Stimulated activated CD4-positive, alpha-beta T cell treated with anti-CD3 and anti-CD28 coated beads, TNF-alpha, amount 100 ng/mL, for 1 hour (primary cell): ENCODE measurements around the gene MRPL40.

Source experiments
- DNase-seq, 3 donors: peaks; one replicate each; pipeline ENCODE4 v3.0.0-alpha.2; 2020; ENCODE audit warnings: low read depth in 3 of 3, low spot score in 1 of 3

The MRPL40 gene

GRCh38 chr22:19432133-19432851, at the start of gene MRPL40:
TSS of gene MRPL40 (plus strand) at chr22:19432545. CDS start at chr22:19432555, 10 bp downstream.
- peak; percentile 67 to 85 (median 69) for DNase-seq

DNA sequence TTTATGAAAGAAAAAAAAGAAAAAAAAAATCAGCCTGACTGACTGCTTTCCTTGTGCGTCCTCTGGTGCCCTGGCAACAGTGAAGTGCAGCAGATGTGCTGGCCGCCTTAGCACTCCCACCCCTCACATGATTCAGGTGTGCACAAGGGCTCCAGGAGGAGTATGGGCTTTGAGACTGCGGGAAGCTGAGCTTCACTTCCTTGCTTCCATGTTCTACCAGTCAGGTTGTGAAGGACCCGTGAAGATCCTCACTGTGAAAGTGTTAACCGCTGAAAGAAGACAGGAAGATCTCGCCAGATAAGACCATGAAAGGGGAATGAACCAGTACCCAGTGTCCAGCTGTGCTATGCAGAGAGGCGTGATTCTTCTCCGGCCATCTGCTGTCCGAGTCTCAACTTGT, 49.1 kb upstream of the MRPL40 start:
- no peak for DNase-seq

GRCh38 chr22:19385221-19385906, 47.0 kb upstream of the MRPL40 start:
- DNase-seq = no peak

DNA sequence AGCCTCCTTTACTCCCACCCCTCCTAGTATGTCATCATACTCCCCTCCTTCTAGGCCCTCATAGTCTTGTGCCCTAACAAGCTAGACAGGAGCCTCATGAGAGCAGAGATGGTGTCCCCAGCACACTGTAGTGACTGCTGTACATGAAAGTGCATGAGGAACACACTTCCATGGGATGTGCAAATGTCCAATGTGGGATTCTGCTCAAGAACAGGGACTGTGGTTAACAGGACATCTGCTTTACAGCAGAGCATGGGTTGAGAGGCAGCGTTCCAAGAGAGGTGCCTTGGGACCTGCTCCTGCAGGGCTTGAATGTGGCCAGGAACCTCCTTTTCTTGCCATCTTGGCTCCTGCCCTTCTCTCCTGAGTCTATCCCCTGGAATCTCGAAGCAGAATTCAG, 46.1 kb upstream of the MRPL40 start:
- DNase-seq = no peak

GRCh38 chr22:19387038-19387437, 45.3 kb upstream of the MRPL40 start:
- DNase-seq = no peak

- no peak for DNase-seq
These were observed 44.8 kb upstream of the MRPL40 start for GRCh38 chr22:19387575-19387974.

- DNase-seq = no peak
These were observed 38.6 kb upstream of the MRPL40 start for GRCh38 chr22:19393704-19394103.

GRCh38 chr22:19394274-19395050, 37.9 kb upstream of the MRPL40 start:
- DNase-seq = no peak

- no peak for DNase-seq
These were observed 37.1 kb upstream of the MRPL40 start for GRCh38 chr22:19395276-19395675.

GRCh38 chr22:19396561-19396933, 35.8 kb upstream of the MRPL40 start:
- DNase-seq = no peak

- no peak for DNase-seq
These were observed 35.2 kb upstream of the MRPL40 start for GRCh38 chr22:19396934-19397733.

DNA sequence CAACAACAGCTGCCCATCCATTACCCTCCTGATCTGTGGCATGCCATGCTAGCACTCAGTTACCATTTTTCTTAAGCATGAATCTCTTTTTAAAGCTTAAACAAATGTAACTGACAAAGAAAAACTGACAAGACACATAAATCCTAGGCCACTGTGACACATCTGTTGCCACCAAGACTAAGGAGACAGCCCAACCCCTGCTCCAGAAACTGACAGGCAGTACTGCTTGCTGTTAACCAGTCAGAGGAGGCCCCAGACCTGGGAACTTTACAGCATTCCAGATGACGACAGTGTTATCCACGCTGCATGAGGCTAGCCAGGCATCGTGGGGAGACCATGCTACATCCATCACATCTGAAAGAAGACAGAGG, 34.6 kb upstream of the MRPL40 start:
- no peak for DNase-seq

GRCh38 chr22:19398206-19398605, 34.1 kb upstream of the MRPL40 start:
- DNase-seq = no peak

GRCh38 chr22:19398652-19399051, 33.7 kb upstream of the MRPL40 start:
- no peak for DNase-seq

GRCh38 chr22:19400881-19401280, 31.5 kb upstream of the MRPL40 start:
- DNase-seq = no peak

DNA sequence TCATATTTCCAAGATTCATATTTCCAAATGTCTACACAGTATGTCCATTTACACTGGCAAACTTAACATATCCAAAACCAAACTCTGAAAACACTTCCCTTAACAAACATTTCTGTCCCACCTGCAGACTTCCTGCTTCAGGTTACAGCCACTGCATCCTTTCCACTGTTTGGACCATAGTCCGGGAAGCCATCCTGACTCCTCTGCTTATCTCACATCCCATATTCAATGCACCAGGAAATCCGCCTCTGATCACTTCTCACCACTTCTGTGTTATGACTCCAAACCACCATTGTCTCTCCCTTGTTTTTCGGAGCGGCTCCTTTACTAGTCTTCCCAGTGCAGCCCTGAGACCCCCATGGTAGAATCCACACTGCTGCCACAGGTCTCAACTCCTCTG, 30.9 kb upstream of the MRPL40 start:
- DNase-seq = no peak

DNA sequence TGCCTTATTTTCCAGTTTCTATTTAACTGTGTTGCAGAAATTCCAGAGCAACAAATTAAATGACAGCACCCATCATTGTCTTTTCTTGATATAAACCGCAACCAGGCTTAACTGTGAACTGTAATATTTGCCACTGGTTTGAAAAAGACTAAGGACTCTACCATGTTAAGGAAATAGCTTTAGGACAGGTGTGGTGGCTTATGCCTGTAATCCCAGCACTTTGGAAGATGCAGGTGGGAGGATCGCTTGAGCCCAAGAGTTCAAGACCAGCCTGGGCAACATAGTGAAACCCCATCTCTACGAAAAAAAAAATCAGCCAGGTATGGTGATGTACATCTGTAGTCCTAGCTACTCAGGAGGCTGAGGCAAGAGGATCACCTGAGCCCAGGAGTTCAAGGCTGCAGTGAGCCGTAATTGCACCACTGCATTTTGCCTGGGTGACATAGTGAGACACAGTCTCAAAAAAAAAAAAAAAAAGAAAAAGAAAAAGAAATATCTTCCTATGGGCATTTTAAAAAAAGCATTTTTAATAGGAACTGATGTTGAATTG, 29.6 kb upstream of the MRPL40 start:
- no peak for DNase-seq

- no peak for DNase-seq
These were observed 27.7 kb upstream of the MRPL40 start for GRCh38 chr22:19404676-19405075.

- DNase-seq = no peak
These were observed 27.2 kb upstream of the MRPL40 start for GRCh38 chr22:19405133-19405532.

DNA sequence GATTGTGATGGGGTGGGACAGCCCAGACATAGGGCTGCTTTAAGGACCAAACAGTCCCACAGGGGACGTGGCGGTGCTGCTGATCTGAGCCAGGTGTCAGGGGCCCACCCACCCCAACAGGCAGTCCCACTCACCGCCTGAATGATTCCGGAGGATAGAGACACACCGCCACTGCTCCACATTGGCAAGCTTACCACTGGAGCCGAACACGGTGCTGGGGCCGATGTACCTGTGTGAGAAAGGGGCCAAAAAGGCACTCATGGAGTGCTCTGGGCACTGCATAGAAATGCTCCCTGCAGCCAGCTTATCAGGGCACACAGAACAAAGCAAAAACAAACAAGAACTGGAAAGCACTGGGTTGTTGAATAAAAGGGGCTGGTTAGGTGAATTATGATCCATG, 26.7 kb upstream of the MRPL40 start:
- DNase-seq = no peak

DNA sequence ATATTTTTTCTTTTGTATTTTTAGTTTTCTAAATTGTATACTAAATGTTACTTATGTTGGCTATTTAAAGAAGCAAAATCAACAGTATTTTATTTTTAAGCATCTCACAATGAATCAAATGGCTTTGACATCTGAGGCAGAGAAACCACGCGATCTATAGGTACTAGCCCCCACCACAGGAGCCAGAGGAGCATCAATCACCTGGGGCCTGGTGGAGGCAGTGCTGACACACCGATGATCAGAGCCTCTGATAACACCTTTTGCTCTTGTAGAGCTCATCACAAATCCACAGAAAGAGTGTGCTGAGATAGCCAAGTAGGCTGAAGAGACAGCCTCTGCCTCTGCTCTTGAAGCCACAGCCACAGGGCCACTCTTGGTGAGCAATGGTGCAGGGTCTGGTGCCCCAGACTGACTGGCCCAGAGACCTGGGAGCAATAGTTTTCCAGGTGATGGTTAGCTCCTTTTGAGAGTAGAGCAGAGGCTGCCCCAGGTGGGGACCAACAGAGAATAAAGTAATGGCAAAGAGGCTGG, 26.0 kb upstream of the MRPL40 start:
- no peak for DNase-seq
